Small intestine (tissue), 7 donors: Measurements from ENCODE around the gene TCEAL4. TPM values are rescaled to one million over a fixed set of nuclear protein-coding genes. Genes with fewer than 3 reads are reported as not detected.

ENCODE experiments used
- DNase-seq, 2 donors: peaks; one replicate each; pipeline versions ENCODE4 v3.0.0 to v3.0.0-alpha.2; 2013
- FAIRE-seq: peaks from 2 replicates; lab custom pipeline; 2012; peaks lifted over from hg19 to GRCh38; lab: Jason Lieb, UNC
- H3K27ac ChIP-seq, 3 donors: one replicate each; pipeline ENCODE4 v1.5.1; 2013; ENCODE audit warnings: low read length in 2 of 3, mild to moderate bottlenecking in 2 of 3, control low read depth in 1 of 3, inconsistent platforms in 1 of 3, low read depth in 1 of 3, moderate library complexity in 1 of 3
- H3K27me3 ChIP-seq, 3 donors: one replicate each; pipeline ENCODE4 v1.6.1; 2013; ENCODE audit warnings: low read length in 3 of 3, inconsistent platforms in 1 of 3; ENCODE audit not compliant: control insufficient read depth in 3 of 3, insufficient read depth in 3 of 3
- H3K36me3 ChIP-seq, 3 donors: one replicate each; pipeline ENCODE4 v1.6.1; 2013; ENCODE audit warnings: low read length in 3 of 3, inconsistent platforms in 1 of 3, low read depth in 1 of 3, mild to moderate bottlenecking in 1 of 3, moderate library complexity in 1 of 3; ENCODE audit not compliant: control insufficient read depth in 3 of 3, insufficient read depth in 2 of 3
- H3K4me1 ChIP-seq, 3 donors: one replicate each; pipeline ENCODE4 v1.6.1; 2013; ENCODE audit warnings: low read length in 2 of 3, inconsistent platforms in 1 of 3, low read depth in 1 of 3, mild to moderate bottlenecking in 1 of 3, moderate library complexity in 1 of 3; ENCODE audit not compliant: control insufficient read depth in 3 of 3, insufficient read depth in 2 of 3
- H3K4me3 ChIP-seq, 3 donors: one replicate each; pipeline ENCODE4 v1.5.1; 2013; ENCODE audit warnings: low read length in 3 of 3, control low read depth in 1 of 3, inconsistent platforms in 1 of 3, low read depth in 1 of 3, mild to moderate bottlenecking in 1 of 3, moderate library complexity in 1 of 3
- H3K9me3 ChIP-seq, 2 donors: one replicate each; pipeline ENCODE4 v1.6.1; 2013; ENCODE audit warnings: low read depth in 1 of 2, low read length in 1 of 2; ENCODE audit not compliant: control insufficient read depth in 2 of 2, insufficient read depth in 1 of 2
- WGBS, 3 donors: extraction: QIAGEN DNeasy Blood & Tissue Kit; methylation state at CpG; one replicate each; pipeline ENCODE4 v1.1.7; 2013; 5-methylcytosine and 5-hydroxymethylcytosine counted together
- polyA plus RNA-seq, 4 donors: library from polyadenylated mRNA; stranded (reverse) in 3 of 4; unstranded in 1 of 4; fragments of 200-250 nt in 3 of 4; fragments of 120-200 nt in 1 of 4; gene quantifications; one replicate each; pipeline versions ENCODE4 v1.2.1 to v1.2.3, GENCODE V29; 2013
- donor health status: healthy with polysubstance abuse.
- donor health status: control.
- donor health status: control.
- donor health status: Bipolar disorder and iron deficiency.
- donor health status: healthy.

Gene TCEAL4
- polyA plus RNA-seq, 4 donors: 13.0 to 90.8 (median 63.5) TPM

GRCh38 chrX:103607364-103608305, 22.3 kb downstream of the TCEAL4 start, which contains the start of gene TCEAL3:
TCEAL3 (plus strand) TSS chrX:103607963; CDS start chrX:103609065, 1,102 bp downstream.
- no peaks in the 10 kb centered on the region for H3K27me3 ChIP-seq
- 1 to 23% (median 2%) methylated on average over 36 to 59 of the region's 59 CpGs for WGBS, 3 donors
- peak within 1 kb of the TSS in 2 of 3 donors; percentile 45 to 86 for H3K27ac ChIP-seq
- no peak for FAIRE-seq
- peaks cover 0 to 5% (median 0%) of the 10 kb centered on the region in 3 donors for H3K36me3 ChIP-seq
- H3K4me1 ChIP-seq: peaks cover 0 to 4% (median 0%) of the 10 kb centered on the region in 3 donors
- peak within 1 kb of the TSS; percentile 58 to 65 (median 64) for H3K4me3 ChIP-seq
- H3K9me3 ChIP-seq: no peaks in the 10 kb centered on the region
- peak in 1 of 2 donors; percentile 52 for DNase-seq

- peaks cover 0 to 4% (median 0%) of the 10 kb centered on the region in 3 donors for H3K4me1 ChIP-seq
- no peaks in the 10 kb centered on the region for H3K27me3 ChIP-seq
- DNase-seq (peak in 1 of 2 donors; percentile 11), FAIRE-seq (no peak)
- peak overlapping the region in 2 of 3 donors; percentile 45 to 86 for H3K27ac ChIP-seq
- H3K36me3 ChIP-seq: peaks cover 0 to 3% (median 0%) of the 10 kb centered on the region in 3 donors
- H3K4me3 ChIP-seq: peak overlapping the region; percentile 58 to 65 (median 64)
- 19 to 37% (median 34%) methylated on average over 18 to 21 of the region's 21 CpGs for WGBS, 3 donors
- no peaks in the 10 kb centered on the region for H3K9me3 ChIP-seq
These were observed 23.1 kb downstream of the TCEAL4 start for GRCh38 chrX:103608306-103608963.

- DNase-seq: no peak
- peaks cover 0 to 4% (median 0%) of the 10 kb centered on the region in 3 donors for H3K4me1 ChIP-seq
- H3K36me3 ChIP-seq: no peaks in the 10 kb centered on the region
- no peaks in the 10 kb centered on the region for H3K27me3 ChIP-seq
- H3K9me3 ChIP-seq: no peaks in the 10 kb centered on the region
- H3K4me3 ChIP-seq: no peak overlapping the region
- FAIRE-seq: no peak
- WGBS, 3 donors: 49 to 70% (median 60%) methylated on average over 1 of the region's 1 CpG
- no peak overlapping the region for H3K27ac ChIP-seq
These were observed 25.0 kb downstream of the TCEAL4 start for GRCh38 chrX:103610282-103610681.

- H3K4me1 ChIP-seq: no peaks in the 10 kb centered on the region
- no peak overlapping the region for H3K4me3 ChIP-seq
- no peaks in the 10 kb centered on the region for H3K9me3 ChIP-seq
- 57 to 93% (median 78%) methylated on average over 1 of the region's 1 CpG for whole genome bisulfite sequencing, 3 donors
- DNase-seq (no peak), FAIRE-seq (no peak)
- no peaks in the 10 kb centered on the region for H3K27me3 ChIP-seq
- H3K27ac ChIP-seq: no peak overlapping the region
- no peaks in the 10 kb centered on the region for H3K36me3 ChIP-seq
These were observed 28.1 kb downstream of the TCEAL4 start for GRCh38 chrX:103613362-103613890.

GRCh38 chrX:103614999-103615398, 29.7 kb downstream of the TCEAL4 start:
- no peaks in the 10 kb centered on the region for H3K36me3 ChIP-seq
- H3K4me3 ChIP-seq: no peak overlapping the region
- 56 to 88% (median 65%) methylated on average over 1 of the region's 1 CpG for WGBS, 3 donors
- no peaks in the 10 kb centered on the region for H3K27me3 ChIP-seq
- no peaks in the 10 kb centered on the region for H3K9me3 ChIP-seq
- no peak for DNase-seq
- no peak overlapping the region for H3K27ac ChIP-seq
- FAIRE-seq: no peak
- H3K4me1 ChIP-seq: no peaks in the 10 kb centered on the region

GRCh38 chrX:103615781-103616371, 30.6 kb downstream of the TCEAL4 start:
- Histone ChIP-seq H3K36me3 (no peaks in the 10 kb centered on the region), H3K9me3 (no peaks in the 10 kb centered on the region), H3K4me1 (no peaks in the 10 kb centered on the region), H3K4me3 (no peak overlapping the region), H3K27me3 (no peaks in the 10 kb centered on the region), H3K27ac (no peak overlapping the region)
- DNase-seq: no peak
- FAIRE-seq: no peak

- Histone ChIP-seq H3K27me3 (no peaks in the 10 kb centered on the region), H3K9me3 (no peaks in the 10 kb centered on the region), H3K36me3 (no peaks in the 10 kb centered on the region), H3K4me1 (no peaks in the 10 kb centered on the region), H3K27ac (no peak overlapping the region), H3K4me3 (no peak overlapping the region)
- FAIRE-seq (no peak), DNase-seq (no peak)
- 17 to 62% (median 50%) methylated on average over 1 of the region's 1 CpG for WGBS, 3 donors
These were observed 31.4 kb downstream of the TCEAL4 start for GRCh38 chrX:103616676-103617186.

GRCh38 chrX:103624111-103624510, 38.8 kb downstream of the TCEAL4 start:
- Histone ChIP-seq H3K36me3 (peaks cover 0 to 2% (median 0%) of the 10 kb centered on the region in 3 donors), H3K4me1 (peaks cover 0 to 4% (median 0%) of the 10 kb centered on the region in 3 donors), H3K27ac (peak overlapping the region in 2 of 3 donors; percentile 31 to 53), H3K27me3 (no peaks in the 10 kb centered on the region), H3K4me3 (no peak overlapping the region), H3K9me3 (no peaks in the 10 kb centered on the region)
- no peak for FAIRE-seq
- 63 to 83% (median 79%) methylated on average over 4 of the region's 4 CpGs for WGBS, 3 donors
- no peak for DNase-seq
